Spleen (tissue), 7 donors: Measurements from ENCODE around the gene NSG2.
"Not testable (repeated sequence)": the region's sequence is repeated elsewhere in the genome, so short reads cannot be mapped to it uniquely, and the experiment has no call there.

Experiments
- CTCF ChIP-seq, 11 experiments: fragments of 200-600 bp in 7 of 11; fragments of 450-650 bp in 4 of 11; sonication (generic) in 4 of 11; IDR thresholded peaks in 8 of 11; conservative IDR thresholded peaks in 3 of 11; 1 replicate in 7 of 11; 2 replicates in 4 of 11; pipeline versions ENCODE4 v1.4.0 to v1.8.0; 2016 to 2021; ENCODE audit warnings: antibody characterized with exemption in 11 of 11, inconsistent platforms in 4 of 11, mild to moderate bottlenecking in 1 of 11
- POLR2A ChIP-seq, 3 donors: fragments of 450-650 bp; IDR thresholded peaks; one replicate each; pipeline ENCODE4 v1.5.1; 2017; ENCODE audit warnings: antibody characterized with exemption in 3 of 3, mild to moderate bottlenecking in 1 of 3
- POLR2AphosphoS5 ChIP-seq, 3 donors: sonication (generic); formaldehyde crosslinking; IDR thresholded peaks; one replicate each; pipeline ENCODE4 v1.5.1; 2017; ENCODE audit warnings: antibody characterized with exemption in 3 of 3
- donor health status: DM: no; HTN: no; CAD: no; lungs with moderate emphysema.
- donor health status: DM: no; HTN: no; CAD: no.
- donor health status: DM: no; HTN: no; CAD: no.

DNA sequence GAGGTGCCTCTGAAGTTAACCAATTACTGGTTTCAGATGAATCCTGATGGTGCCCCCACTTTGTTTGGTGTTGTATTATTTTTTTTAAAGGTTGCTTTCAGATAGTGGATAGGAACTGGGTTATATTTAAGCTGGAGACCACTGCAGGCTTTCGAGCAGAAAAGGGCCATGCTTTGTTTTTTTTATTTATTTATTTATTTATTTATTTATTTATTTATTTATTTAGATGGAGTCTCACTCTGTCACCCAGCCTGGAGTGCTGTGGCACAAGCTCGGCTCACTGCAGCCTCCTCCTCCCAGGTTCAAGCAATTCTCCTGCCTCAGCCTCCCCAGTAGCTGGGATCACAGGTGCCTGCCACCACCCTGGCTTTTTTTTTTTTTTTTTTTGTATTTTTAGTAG lies 57.1 kb downstream of the NSG2 start:
- TF ChIP-seq POLR2A (IDR thresholded peaks at IDR 0.05); POLR2AphosphoS5 (IDR thresholded peaks at IDR 0.05); CTCF (IDR thresholded peaks at IDR 0.05 in 8 of 11, conservative IDR thresholded peaks at IDR 0.05 in 3 of 11): not testable (repeated sequence)
